IMR-90 (cell line): ENCODE measurements around the gene SMIM26. TPM values are rescaled to one million over a fixed set of nuclear protein-coding genes. Genes with fewer than 3 reads are reported as not detected.

Experiments
- ATAC-seq: fragments of 200-7000 bp; cut with Tn5 transposase; 2 replicates; pipeline ENCODE4 v1.9.1; 2020; ENCODE audit warnings: low read depth, mild to moderate bottlenecking, moderate library complexity
- BruUV-seq: library from RNA; stranded (reverse); fragments of 400-500 nt; replicated peaks from 2 replicates; lab custom pipeline; 2021; lab: Mats Ljungman, UMichigan
- CTCF ChIA-PET: fragments of 300-600 bp; formaldehyde crosslinking; extraction: SDS; loops from one replicate; lab custom pipeline; 2021; ENCODE audit warnings: antibody characterized with exemption; lab: Yijun Ruan, JAX
- POLR2A ChIA-PET: fragments of 300-600 bp; sonication (Branson Sonifier 250); formaldehyde crosslinking; loops from one replicate; lab custom pipeline; 2022; ENCODE audit warnings: antibody characterized with exemption; ENCODE audit not compliant: unreplicated experiment; lab: Charles Lee
- DNase-seq: peaks from one replicate; pipeline ENCODE4 v3.0.0; 2013
- H2AFZ ChIP-seq: replicated peaks from 2 replicates; pipeline ENCODE3; 2013; ENCODE audit warnings: low read length, mild to moderate bottlenecking; ENCODE audit not compliant: poor library complexity
- H2AK5ac ChIP-seq: 2 replicates; pipeline ENCODE4 v1.6.1; 2013; ENCODE audit warnings: low read depth, low read length, inconsistent platforms
- H2AK9ac ChIP-seq: replicated peaks from 2 replicates; pipeline ENCODE3; 2013; ENCODE audit warnings: mild to moderate bottlenecking, low read depth, low read length, moderate library complexity; ENCODE audit not compliant: poor library complexity
- H2BK120ac ChIP-seq: 2 replicates; pipeline ENCODE4 v1.6.1; 2013; ENCODE audit warnings: low read depth, low read length, inconsistent platforms
- H2BK15ac ChIP-seq: 3 replicates; pipeline ENCODE4 v1.6.1; 2013; ENCODE audit warnings: low read depth, low read length, inconsistent platforms
- H2BK20ac ChIP-seq: 2 replicates; pipeline ENCODE4 v1.6.1; 2013; ENCODE audit warnings: low read depth, mild to moderate bottlenecking, inconsistent platforms, low read length, moderate library complexity
- H2BK5ac ChIP-seq: 2 replicates; pipeline ENCODE4 v1.6.1; 2013; ENCODE audit warnings: mild to moderate bottlenecking, low read depth, low read length, inconsistent platforms; ENCODE audit not compliant: poor library complexity, severe bottlenecking
- H3K14ac ChIP-seq: replicated peaks from 2 replicates; pipeline ENCODE4 v1.6.1; 2013; ENCODE audit warnings: low read depth, low read length, inconsistent platforms
- H3K18ac ChIP-seq: 2 replicates; pipeline ENCODE4 v1.6.1; 2013; ENCODE audit warnings: low read depth, low read length, control low read depth
- H3K23ac ChIP-seq: 2 replicates; pipeline ENCODE4 v1.6.1; 2013; ENCODE audit warnings: low read depth, low read length, inconsistent platforms
- H3K27ac ChIP-seq: 2 replicates; pipeline ENCODE4 v1.5.1; 2013; ENCODE audit warnings: mild to moderate bottlenecking, control low read depth, low read length; ENCODE audit not compliant: insufficient read depth
- H3K27me3 ChIP-seq: 2 replicates; pipeline ENCODE4 v1.6.1; 2013; ENCODE audit warnings: low read length; ENCODE audit not compliant: control insufficient read depth, insufficient read depth
- H3K36me3 ChIP-seq: 2 replicates; pipeline ENCODE4 v1.6.1; 2013; ENCODE audit warnings: low read length, mixed read lengths; ENCODE audit not compliant: control insufficient read depth, insufficient read depth
- H3K4ac ChIP-seq: 2 replicates; pipeline ENCODE4 v1.6.1; 2013; ENCODE audit warnings: low read depth, low read length, inconsistent platforms
- H3K4me1 ChIP-seq: 2 replicates; pipeline ENCODE4 v1.6.1; 2013; ENCODE audit warnings: low read length, mixed read lengths; ENCODE audit not compliant: control insufficient read depth, insufficient read depth
- H3K4me2 ChIP-seq: 2 replicates; pipeline ENCODE4 v1.6.1; 2013; ENCODE audit warnings: low read depth, mild to moderate bottlenecking, control low read depth, low read length, moderate library complexity
- H3K4me3 ChIP-seq: 2 replicates; pipeline ENCODE4 v1.5.1; 2013; ENCODE audit warnings: low read depth, mild to moderate bottlenecking, control low read depth, low read length, moderate library complexity; ENCODE audit not compliant: insufficient read depth
- H3K56ac ChIP-seq: 2 replicates; pipeline ENCODE4 v1.6.1; 2013; ENCODE audit warnings: low read length, inconsistent platforms; ENCODE audit not compliant: insufficient read depth; ENCODE audit errors: extremely low read depth
- H3K79me1 ChIP-seq, 2 experiments: 2 replicates each; pipeline ENCODE4 v1.6.1; 2013; ENCODE audit warnings: low read length in 2 of 2, inconsistent platforms in 1 of 2, low read depth in 1 of 2
- H3K9ac ChIP-seq: 2 replicates; pipeline ENCODE4 v1.6.1; 2013; ENCODE audit warnings: low read depth, low read length, control low read depth
- H3K9me1 ChIP-seq: 2 replicates; pipeline ENCODE4 v1.6.1; 2013; ENCODE audit warnings: low read length, inconsistent platforms; ENCODE audit not compliant: insufficient read depth
- H3K9me3 ChIP-seq: 2 replicates; pipeline ENCODE4 v1.6.1; 2013; ENCODE audit warnings: low read length; ENCODE audit not compliant: control insufficient read depth, insufficient read depth
- H4K20me1 ChIP-seq: 2 replicates; pipeline ENCODE4 v1.6.1; 2013; ENCODE audit warnings: low read length, inconsistent platforms; ENCODE audit not compliant: insufficient read depth
- H4K5ac ChIP-seq: 2 replicates; pipeline ENCODE4 v1.6.1; 2013; ENCODE audit warnings: mild to moderate bottlenecking, low read depth, low read length, control low read depth
- H4K8ac ChIP-seq, 2 experiments: 2 replicates each; pipeline ENCODE4 v1.6.1; 2013; ENCODE audit warnings: low read depth in 2 of 2, low read length in 2 of 2, control low read depth in 1 of 2, inconsistent platforms in 1 of 2
- H4K91ac ChIP-seq: 2 replicates; pipeline ENCODE4 v1.6.1; 2013; ENCODE audit warnings: low read depth, low read length, inconsistent platforms; ENCODE audit not compliant: insufficient read depth
- BHLHE40 ChIP-seq: fragments of 150-350 bp; IDR thresholded peaks from 2 replicates; pipeline ENCODE4 v1.6.1; 2016; ENCODE audit warnings: mild to moderate bottlenecking, low read depth, low read length
- CEBPB ChIP-seq: IDR thresholded peaks from 2 replicates; pipeline ENCODE4 v1.6.1; 2012; ENCODE audit warnings: low read depth, low read length, improper control_type of control experiment
- CHD1 ChIP-seq: IDR thresholded peaks from 2 replicates; pipeline ENCODE4 v1.6.1; 2012; ENCODE audit warnings: low read depth, low read length, improper control_type of control experiment
- ELK1 ChIP-seq: fragments of 150-350 bp; IDR thresholded peaks from 2 replicates; pipeline ENCODE4 v1.6.1; 2016; ENCODE audit warnings: low read depth, mild to moderate bottlenecking, low read length, moderate library complexity, borderline replicate concordance
- FOS ChIP-seq: fragments of 150-350 bp; IDR thresholded peaks from 2 replicates; pipeline ENCODE4 v1.6.1; 2016; ENCODE audit warnings: low read depth, low read length
- MAFK ChIP-seq: IDR thresholded peaks from 2 replicates; pipeline ENCODE4 v1.6.1; 2012; ENCODE audit warnings: low read depth, low read length, improper control_type of control experiment
- MAZ ChIP-seq: IDR thresholded peaks from 2 replicates; pipeline ENCODE4 v1.6.1; 2012; ENCODE audit warnings: low read depth, mild to moderate bottlenecking, low read length, improper control_type of control experiment, moderate library complexity, borderline replicate concordance
- MXI1 ChIP-seq: IDR thresholded peaks from 2 replicates; pipeline ENCODE4 v1.6.1; 2012; ENCODE audit warnings: low read depth, mild to moderate bottlenecking, low read length, moderate library complexity, borderline replicate concordance
- NFE2L2 ChIP-seq: fragments of 150-350 bp; IDR thresholded peaks from 2 replicates; pipeline ENCODE4 v1.6.1; 2016; ENCODE audit warnings: low read depth, mild to moderate bottlenecking, low read length
- POLR2A ChIP-seq: IDR thresholded peaks from 2 replicates; pipeline ENCODE4 v1.6.1; 2012; ENCODE audit warnings: mild to moderate bottlenecking, low read depth, low read length
- RAD21 ChIP-seq: IDR thresholded peaks from 2 replicates; pipeline ENCODE4 v1.6.1; 2012; ENCODE audit warnings: low read length, improper control_type of control experiment
- RCOR1 ChIP-seq: IDR thresholded peaks from 2 replicates; pipeline ENCODE4 v1.6.1; 2012; ENCODE audit warnings: mild to moderate bottlenecking, low read length, improper control_type of control experiment; ENCODE audit not compliant: insufficient replicate concordance
- RFX5 ChIP-seq: IDR thresholded peaks from 2 replicates; pipeline ENCODE4 v1.8.0; 2012; ENCODE audit warnings: low read depth, mild to moderate bottlenecking, low read length, moderate library complexity
- SMC3 ChIP-seq: fragments of 150-350 bp; IDR thresholded peaks from 2 replicates; pipeline ENCODE4 v1.6.1; 2016; ENCODE audit warnings: low read depth, mild to moderate bottlenecking, antibody characterized with exemption, low read length, moderate library complexity
- USF2 ChIP-seq: fragments of 150-350 bp; IDR thresholded peaks from 2 replicates; pipeline ENCODE4 v1.6.1; 2017; ENCODE audit warnings: mild to moderate bottlenecking, antibody characterized with exemption, low read length, low read depth
- dilution Hi-C: fragments of 300-500 bp; cut with HindIII; formaldehyde crosslinking; loops from one replicate; pipeline ENCODE4 v1.14.3; 2018; ENCODE audit warnings: low sequenced_read_pairs; ENCODE audit not compliant: unreplicated experiment
- in situ Hi-C: fragments of 300-500 bp; cut with MboI; formaldehyde crosslinking; loops from 3 replicates; pipeline ENCODE4 v1.14.3; 2019; ENCODE audit warnings: low sequenced_read_pairs, inconsistent platforms, mixed read lengths
- intact Hi-C: fragments of 100-400 bp; cut with micrococcal nuclease; formaldehyde crosslinking; loops from 2 replicates; pipeline ENCODE4 v1.10.0; 2022
- polyA plus RNA-seq, 3 experiments: library from polyadenylated mRNA; depleted of rRNA; stranded (reverse); fragments of >200 nt; gene quantifications; 2 replicates each; pipeline ENCODE4 v1.2.3, GENCODE V29; 2012; ENCODE audit warnings: low replicate concordance in 1 of 3
- total RNA-seq: library from RNA; depleted of rRNA; stranded (reverse); fragments of >200 nt; gene quantifications from 2 replicates; pipeline ENCODE4 v1.2.3, GENCODE V29; 2012
- TF ChIP-seq, protein P1 (sequence below): conservative IDR thresholded peaks from 2 replicates; pipeline ENCODE4 v1.5.1; 2012; ENCODE audit warnings: mild to moderate bottlenecking, low read depth, low read length, improper control_type of control experiment

SMIM26 gene
- total and polyA plus RNA-seq, 2 of the 4 experiments (the other 2 are of a cell fraction): 42.8 to 45.7 TPM

DNA sequence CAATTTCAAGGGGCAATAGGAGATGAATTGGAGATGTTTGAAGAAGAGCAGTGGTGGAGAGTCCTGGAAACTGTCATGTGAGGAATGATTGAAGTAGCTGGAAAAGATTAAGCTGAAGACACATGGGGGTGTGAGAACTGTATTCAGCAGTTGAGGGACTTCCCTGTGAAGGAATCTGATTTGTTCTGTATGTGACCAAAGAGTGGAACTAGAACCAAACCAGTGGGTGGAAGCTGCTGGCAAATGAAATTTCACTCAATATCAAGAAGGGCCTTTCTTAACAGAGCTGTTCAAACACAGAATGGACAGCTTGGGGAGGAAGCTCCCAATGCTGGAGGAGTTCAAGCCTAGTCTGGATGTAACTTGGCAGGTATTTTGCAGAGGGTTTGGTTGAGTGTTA lies 38.2 kb upstream of the SMIM26 start:
- Histone ChIP-seq H2BK20ac (no peak overlapping the region), H2AK9ac (no peak overlapping the region), H3K23ac (no peak overlapping the region), H2AK5ac (no peak overlapping the region), H2BK15ac (no peak overlapping the region), H3K14ac (no peak overlapping the region), H3K18ac (no peak overlapping the region), H3K9me3 (no peaks in the 10 kb centered on the region), H3K9ac (no peak overlapping the region), H3K56ac (no peak overlapping the region), H3K4me1 (peaks cover 2% of the 10 kb centered on the region), H2BK120ac (no peak overlapping the region), H4K8ac (no peak overlapping the region), H2AFZ (no peak overlapping the region), H4K91ac (no peak overlapping the region), H4K20me1 (no peaks in the 10 kb centered on the region), H3K4me2 (no peak overlapping the region), H4K5ac (no peak overlapping the region), H3K27ac (no peak overlapping the region), H3K36me3 (peaks cover 60% of the 10 kb centered on the region), H2BK5ac (no peak overlapping the region), H3K79me1 (peaks cover 4 to 6% of the 10 kb centered on the region in 2 experiments; a peak in 3 of 4 replicates), H3K4me3 (no peak overlapping the region), H3K9me1 (peaks cover 10% of the 10 kb centered on the region), H3K4ac (no peak overlapping the region), H3K27me3 (no peaks in the 10 kb centered on the region)
- intact Hi-C loops (no loop called here), in situ Hi-C loops (loop anchor here (25.0 kb wide), 2 partner anchors 108 to 1508 kb away; no protein-coding TSS in a partner anchor), dilution Hi-C loops (no loop called here)
- POLR2A ChIA-PET: interaction anchor here (0.6 kb wide), 1 partner anchor 81 kb away, joined by 3 read pairs; no protein-coding TSS in a partner anchor
- CTCF ChIA-PET: no interaction called here
- DNase-seq (no peak), ATAC-seq (no peak)
- TF ChIP-seq POLR2A (no peak), FOS (no peak), CEBPB (no peak), RAD21 (no peak), MAZ (no peak), ELK1 (no peak), MAFK (no peak), SMC3 (no peak), RFX5 (no peak), CHD1 (no peak), RCOR1 (no peak), MXI1 (no peak), USF2 (no peak), BHLHE40 (no peak), NFE2L2 (no peak)
- TF ChIP-seq, protein P1, sequence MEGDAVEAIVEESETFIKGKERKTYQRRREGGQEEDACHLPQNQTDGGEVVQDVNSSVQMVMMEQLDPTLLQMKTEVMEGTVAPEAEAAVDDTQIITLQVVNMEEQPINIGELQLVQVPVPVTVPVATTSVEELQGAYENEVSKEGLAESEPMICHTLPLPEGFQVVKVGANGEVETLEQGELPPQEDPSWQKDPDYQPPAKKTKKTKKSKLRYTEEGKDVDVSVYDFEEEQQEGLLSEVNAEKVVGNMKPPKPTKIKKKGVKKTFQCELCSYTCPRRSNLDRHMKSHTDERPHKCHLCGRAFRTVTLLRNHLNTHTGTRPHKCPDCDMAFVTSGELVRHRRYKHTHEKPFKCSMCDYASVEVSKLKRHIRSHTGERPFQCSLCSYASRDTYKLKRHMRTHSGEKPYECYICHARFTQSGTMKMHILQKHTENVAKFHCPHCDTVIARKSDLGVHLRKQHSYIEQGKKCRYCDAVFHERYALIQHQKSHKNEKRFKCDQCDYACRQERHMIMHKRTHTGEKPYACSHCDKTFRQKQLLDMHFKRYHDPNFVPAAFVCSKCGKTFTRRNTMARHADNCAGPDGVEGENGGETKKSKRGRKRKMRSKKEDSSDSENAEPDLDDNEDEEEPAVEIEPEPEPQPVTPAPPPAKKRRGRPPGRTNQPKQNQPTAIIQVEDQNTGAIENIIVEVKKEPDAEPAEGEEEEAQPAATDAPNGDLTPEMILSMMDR: no peak
- BruUV-seq: no TSS peak
